OCI-M1 (cell line): ENCODE measurements around the gene CLCNKA.
A peak's percentile ranks its signal among the peaks of the same experiment; 100 is the strongest.
"Not testable (repeated sequence)": the region's sequence is repeated elsewhere in the genome, so short reads cannot be mapped to it uniquely, and the experiment has no call there.

ENCODE experiments used
- DNase-seq: peaks from one replicate; lab custom pipeline; 2025; lab: John Stamatoyannopoulos, UW

Gene CLCNKA

DNA sequence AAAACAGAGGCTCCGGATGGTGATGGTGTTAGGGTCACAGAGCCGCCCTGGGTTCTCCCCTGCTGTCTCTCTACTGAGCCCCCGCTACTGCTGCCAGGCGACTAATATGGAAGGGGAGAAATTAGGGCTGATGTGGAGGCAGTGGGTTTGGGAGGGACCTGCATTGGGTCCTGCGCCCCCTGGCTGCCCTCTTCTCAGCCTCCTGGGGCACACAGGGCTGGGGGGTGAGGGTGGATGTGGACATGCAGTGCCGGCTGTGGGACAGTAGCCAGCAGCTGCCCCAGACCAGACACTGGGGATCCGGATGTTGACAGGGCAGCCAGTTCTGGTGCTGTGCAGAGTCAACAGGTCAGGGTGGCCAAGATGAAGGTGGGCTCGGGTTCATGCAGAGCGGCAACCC is 20.3 kb downstream of the CLCNKA start:
- no peak for DNase-seq

- DNase-seq, result not testable (repeated sequence)
These were observed 20.8 kb downstream of the CLCNKA start for GRCh38 chr1:16042654-16043053.

GRCh38 chr1:16043521-16043920 is 21.7 kb downstream of the CLCNKA start, which contains the start of gene CLCNKB:
TSS of gene CLCNKB (plus strand) at chr1:16043782. CDS start at chr1:16044493, 711 bp downstream.
- DNase-seq, result no peak

GRCh38 chr1:16043950-16044349 is 22.1 kb downstream of the CLCNKA start:
- no peak for DNase-seq

- DNase-seq, result no peak
These were observed 25.0 kb downstream of the CLCNKA start for GRCh38 chr1:16046842-16047241.

- no peak for DNase-seq
These were observed 26.1 kb downstream of the CLCNKA start for GRCh38 chr1:16047791-16048475.

DNA sequence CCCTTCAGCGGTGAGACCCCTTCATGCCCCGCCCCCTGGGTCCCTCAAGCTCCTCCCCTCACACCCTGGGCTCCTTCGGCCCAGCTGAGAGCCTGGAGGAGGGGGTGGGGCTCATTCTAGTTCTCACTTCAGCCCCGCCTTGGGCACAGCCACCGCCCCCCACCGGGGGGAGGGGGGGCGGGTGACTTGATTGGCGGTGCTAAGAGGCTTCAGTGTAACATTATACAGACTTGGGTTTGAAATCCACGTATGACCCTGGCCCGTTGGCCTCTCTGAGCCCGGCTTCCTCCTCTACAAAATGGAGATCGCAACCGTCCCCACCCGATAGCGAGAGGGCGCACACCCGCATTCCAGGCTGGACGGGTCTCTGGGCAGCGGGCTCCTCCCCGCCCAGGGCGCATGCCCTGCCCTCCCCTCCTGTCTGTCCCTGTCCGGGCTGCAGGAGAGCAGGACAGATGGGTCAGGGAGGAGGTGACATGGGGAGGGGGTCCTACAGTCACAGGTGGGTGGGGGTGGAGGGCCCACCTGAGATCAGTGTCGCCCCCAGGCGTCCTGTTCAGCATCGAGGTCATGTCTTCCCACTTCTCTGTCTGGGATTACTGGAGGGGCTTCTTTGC is 26.8 kb downstream of the CLCNKA start:
- peak; percentile 84 for DNase-seq

- DNase-seq, result no peak
These were observed 28.5 kb downstream of the CLCNKA start for GRCh38 chr1:16050328-16050727.

DNA sequence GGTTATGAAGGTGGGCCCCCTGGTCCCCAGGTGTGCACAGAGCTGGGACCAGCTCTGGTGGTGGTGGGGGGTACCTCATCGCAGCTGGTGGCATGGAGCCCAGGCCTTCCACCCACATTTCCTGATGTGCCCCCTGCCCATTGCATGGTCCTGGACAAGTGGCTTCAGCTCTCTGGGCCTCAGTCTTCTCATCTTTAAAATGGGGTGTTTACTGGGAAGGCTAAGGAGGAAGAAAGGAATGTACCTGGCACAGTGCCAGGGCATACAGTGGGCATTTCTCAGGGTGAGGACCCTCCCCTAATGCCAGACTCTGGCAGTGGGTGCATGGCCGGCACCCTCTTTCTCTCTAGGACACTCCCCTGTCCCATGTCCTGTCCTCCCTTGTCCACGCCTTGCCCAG is 29.2 kb downstream of the CLCNKA start:
- DNase-seq, result no peak

DNA sequence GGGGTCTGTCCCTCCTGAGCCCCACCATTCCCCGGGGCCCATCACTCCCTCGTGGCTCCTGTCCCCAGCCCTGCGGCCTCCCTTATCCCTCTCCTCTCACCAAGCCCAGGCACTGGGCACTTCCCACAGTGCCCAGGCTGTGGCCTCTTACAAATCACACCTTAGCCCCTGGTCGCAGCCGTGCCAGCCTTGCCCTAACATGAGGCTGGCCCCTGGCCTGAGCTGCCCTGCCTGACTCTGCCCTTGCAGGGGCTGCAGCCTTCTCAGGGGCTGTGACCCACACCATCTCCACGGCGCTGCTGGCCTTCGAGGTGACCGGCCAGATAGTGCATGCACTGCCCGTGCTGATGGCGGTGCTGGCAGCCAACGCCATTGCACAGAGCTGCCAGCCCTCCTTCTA is 30.1 kb downstream of the CLCNKA start:
- DNase-seq, result not testable (repeated sequence)

DNA sequence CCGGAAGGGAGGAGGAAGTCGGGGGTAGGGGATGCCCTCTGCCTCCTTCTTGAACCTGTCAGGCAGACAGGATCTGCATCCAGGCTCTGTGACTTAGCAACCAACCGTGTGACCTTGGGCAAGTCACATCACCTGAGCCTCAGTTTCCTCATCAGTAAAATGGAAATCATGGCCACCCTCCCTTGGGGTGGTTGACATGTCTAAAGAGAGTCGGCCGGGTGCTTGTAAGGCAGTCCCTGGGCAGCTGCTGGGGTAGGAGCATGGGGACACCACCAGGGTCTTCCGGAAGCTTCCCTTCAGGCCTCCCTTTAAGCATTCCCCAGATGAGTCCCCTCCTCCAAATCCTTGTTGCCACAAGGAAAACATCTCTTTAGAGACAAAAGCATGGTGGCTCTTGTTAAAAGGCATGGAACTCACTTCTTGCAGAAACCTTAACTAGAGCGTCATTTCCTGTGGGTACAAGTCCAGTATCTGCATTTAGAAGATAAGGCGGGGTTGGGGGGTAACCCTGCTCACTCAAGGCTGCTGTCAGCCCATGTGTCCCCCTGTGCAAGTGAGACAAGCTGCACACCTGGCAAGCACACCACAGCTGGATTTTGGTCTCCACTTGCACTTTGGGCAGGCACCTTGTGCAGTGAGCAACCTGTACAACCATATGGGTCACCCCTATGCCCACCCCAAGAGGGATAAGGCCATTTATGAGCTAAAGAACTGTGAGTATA is 32.1 kb downstream of the CLCNKA start:
- peak; percentile 62 for DNase-seq

DNA sequence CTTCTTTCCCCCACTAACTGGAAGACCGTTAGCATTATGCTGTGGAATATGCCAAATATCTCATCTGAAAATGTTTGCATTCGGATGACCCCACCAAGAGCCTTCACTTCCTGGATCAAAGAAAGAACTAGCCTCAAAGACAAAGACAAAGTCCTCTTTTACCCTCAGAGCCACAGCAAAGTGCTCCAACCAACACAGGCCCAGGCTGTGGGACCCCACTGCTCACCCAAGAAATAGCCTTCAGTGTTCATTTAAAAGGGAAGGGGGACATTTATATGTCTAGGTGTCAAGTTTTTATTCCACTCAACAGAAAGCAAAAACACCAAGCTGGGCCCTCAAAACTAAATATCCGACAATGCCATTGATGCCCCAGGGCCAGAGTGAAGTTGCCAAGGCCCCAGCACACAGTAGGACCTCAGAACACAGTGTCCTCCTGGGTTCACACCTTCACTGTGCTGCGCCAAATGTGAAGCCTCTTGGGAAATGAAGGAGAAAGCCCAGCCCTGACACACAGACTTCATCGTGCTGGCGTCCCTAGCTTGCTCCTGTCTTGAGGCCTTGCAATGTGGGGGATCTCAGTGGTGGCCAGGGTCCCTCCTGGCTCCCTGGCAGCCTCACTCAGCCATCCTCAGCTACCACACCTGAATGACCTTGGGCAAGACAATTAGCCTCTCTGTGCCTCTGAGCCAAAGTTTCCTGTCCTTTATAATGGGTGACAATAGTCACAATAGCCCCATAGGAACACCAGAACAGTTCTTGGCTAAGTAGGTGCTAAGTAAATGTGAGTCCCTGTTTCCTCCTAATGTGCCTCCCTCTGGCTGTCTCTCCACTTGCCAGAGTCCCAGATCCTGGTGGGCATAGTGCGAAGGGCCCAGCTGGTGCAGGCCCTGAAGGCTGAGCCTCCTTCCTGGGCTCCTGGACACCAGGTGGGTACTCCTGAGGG is 33.0 kb downstream of the CLCNKA start:
- no peak for DNase-seq

DNA sequence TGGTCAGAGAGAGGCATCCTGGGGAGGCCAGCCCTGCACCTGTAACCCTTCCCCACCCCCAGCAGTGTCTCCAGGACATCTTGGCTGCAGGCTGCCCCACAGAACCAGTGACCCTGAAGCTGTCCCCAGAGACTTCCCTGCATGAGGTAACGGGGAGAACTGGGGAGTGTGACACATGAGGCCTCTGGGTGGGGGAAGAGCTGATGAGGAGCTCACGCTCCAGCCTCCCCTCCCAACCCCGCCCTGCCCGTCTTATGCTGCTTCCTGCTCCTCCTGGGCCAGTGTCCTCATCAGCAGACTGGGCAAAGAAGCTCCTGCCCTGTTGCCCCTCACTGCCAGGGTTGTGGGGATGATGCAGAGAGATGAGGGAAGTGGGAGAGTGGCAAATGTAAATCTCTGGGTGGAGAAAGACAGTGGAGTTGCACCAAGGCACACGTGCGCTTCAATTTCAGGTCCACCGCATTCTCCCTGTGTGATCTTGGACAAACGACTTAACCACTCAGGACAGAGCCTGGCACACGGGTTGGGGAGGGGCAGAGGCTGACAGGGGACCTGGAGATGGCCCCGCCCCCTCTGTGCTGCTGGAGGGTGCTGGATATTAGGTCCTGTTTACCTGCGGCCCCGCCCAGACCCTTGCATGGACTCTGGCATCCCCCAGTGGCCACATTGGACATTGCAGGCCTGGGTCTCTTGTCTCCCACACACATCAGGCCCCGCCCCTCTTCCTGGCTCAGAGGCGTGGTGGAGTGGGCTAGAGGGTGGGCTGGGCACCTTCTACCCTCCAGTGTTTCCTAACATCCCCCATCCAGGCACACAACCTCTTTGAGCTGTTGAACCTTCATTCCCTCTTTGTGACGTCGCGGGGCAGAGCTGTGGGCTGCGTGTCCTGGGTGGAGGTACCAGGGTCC is 34.0 kb downstream of the CLCNKA start:
- peak; percentile 89 for DNase-seq

GRCh38 chr1:16056521-16056912 is 34.7 kb downstream of the CLCNKA start:
- DNase-seq, result not testable (repeated sequence)

DNA sequence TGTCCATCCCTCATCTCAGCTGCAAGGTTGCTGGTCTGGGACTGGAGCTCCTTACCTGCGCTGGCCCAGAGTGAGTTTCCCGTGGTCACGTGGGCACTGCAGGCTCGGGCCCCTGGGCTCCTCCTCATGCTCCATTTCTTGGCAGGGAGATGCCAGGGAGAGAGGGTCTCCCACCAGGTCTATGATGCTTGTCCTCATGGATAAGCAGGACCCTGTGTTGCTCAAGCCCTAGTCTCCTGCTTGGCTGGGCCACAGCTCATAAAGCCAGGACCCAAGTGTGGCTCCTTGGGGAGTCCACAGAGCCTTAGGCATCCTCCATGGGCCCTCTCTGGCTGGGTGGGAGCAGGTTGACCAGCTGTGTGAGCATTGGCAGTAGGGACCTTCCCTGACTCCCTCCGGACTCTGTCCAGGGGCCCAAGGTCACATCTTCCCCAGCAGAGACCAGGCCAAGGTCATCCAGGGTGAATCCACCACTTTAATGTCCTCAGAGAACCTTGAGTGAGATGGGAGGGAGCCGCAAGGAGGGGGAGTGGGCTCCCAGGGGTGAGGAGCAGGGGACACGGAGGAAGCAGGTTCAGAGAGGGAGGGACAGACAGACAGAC is 35.6 kb downstream of the CLCNKA start:
- peak; percentile 16 for DNase-seq

GRCh38 chr1:16058394-16059120 is 36.7 kb downstream of the CLCNKA start:
- peak; percentile 12 for DNase-seq

- DNase-seq, result no peak
These were observed 39.4 kb downstream of the CLCNKA start for GRCh38 chr1:16061266-16061665.

GRCh38 chr1:16061989-16062686 is 40.3 kb downstream of the CLCNKA start:
- DNase-seq, result not testable (repeated sequence)

DNA sequence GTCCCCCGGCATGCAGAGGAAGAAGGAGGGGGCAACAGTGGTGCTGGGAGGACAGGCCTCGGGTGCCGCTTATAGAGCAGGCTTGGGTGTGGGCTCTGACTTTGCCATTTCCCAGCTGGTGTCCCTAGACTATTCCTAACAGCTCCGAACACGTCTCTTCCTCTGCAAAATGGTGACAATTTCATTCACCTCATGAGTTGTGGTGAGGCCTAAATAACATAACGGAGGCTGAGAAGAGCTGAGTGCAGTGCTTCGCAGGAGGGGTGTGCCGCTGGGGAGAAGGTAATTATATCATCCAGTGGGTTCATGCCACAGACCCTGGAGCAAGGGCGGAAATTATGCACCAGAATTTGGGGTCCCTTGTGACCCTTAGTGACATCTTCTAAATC is 40.8 kb downstream of the CLCNKA start:
- DNase-seq, result not testable (repeated sequence)
